ENCODE measurements around the gene MS4A15.
A peak's percentile ranks its signal among the peaks of the same experiment; 100 is the strongest.

Gene MS4A15

GRCh38 chr11:60767388-60767811 lies 10.7 kb downstream of the MS4A15 start:
- no peak for TF ChIP-seq ISL1 (CRISPR knock-in tag; IDR thresholded peaks at IDR 0.05)
- no peak for TF ChIP-seq ESRRG (CRISPR knock-in tag; IDR thresholded peaks at IDR 0.05)
- ATAC-seq = peak; percentile 75

GRCh38 chr11:60768202-60768601 lies 11.5 kb downstream of the MS4A15 start:
- no peak for TF ChIP-seq PATZ1 (CRISPR knock-in tag; IDR thresholded peaks at IDR 0.05; ENCODE audit: borderline replicate concordance)
- no peak for TF ChIP-seq PPARA (CRISPR knock-in tag; IDR thresholded peaks at IDR 0.05; ENCODE audit: borderline replicate concordance)
- TF ChIP-seq RARB (CRISPR knock-in tag; IDR thresholded peaks at IDR 0.05) = no peak
- TF ChIP-seq TCF4 (CRISPR knock-in tag; IDR thresholded peaks at IDR 0.05; ENCODE audit: borderline replicate concordance) = no peak
- no peak for TF ChIP-seq CREB5 (CRISPR knock-in tag; IDR thresholded peaks at IDR 0.05; ENCODE audit: low read depth)
- ATAC-seq = no peak

- no peak for ATAC-seq
- TF ChIP-seq ISL1 (CRISPR knock-in tag; IDR thresholded peaks at IDR 0.05) (no peak), BACH2 (CRISPR knock-in tag; IDR thresholded peaks at IDR 0.05; ENCODE audit: borderline replicate concordance) (no peak), PATZ1 (CRISPR knock-in tag; IDR thresholded peaks at IDR 0.05; ENCODE audit: borderline replicate concordance) (no peak), POU6F1 (CRISPR knock-in tag; IDR thresholded peaks at IDR 0.05; ENCODE audit: borderline replicate concordance, low read depth) (no peak), ARNTL (CRISPR knock-in tag; IDR thresholded peaks at IDR 0.05; ENCODE audit: borderline replicate concordance, low read depth) (no peak), TOX (CRISPR knock-in tag; IDR thresholded peaks at IDR 0.05; ENCODE audit: borderline replicate concordance) (no peak), CSRNP3 (CRISPR knock-in tag; IDR thresholded peaks at IDR 0.05) (no peak), SNAI2 (CRISPR knock-in tag; IDR thresholded peaks at IDR 0.05) (no peak), ESRRG (CRISPR knock-in tag; IDR thresholded peaks at IDR 0.05) (no peak), TCF4 (CRISPR knock-in tag; IDR thresholded peaks at IDR 0.05; ENCODE audit: borderline replicate concordance) (no peak), ZFP30 (CRISPR knock-in tag; IDR thresholded peaks at IDR 0.05) (no peak), CREB5 (CRISPR knock-in tag; IDR thresholded peaks at IDR 0.05; ENCODE audit: low read depth) (no peak), OSR1 (CRISPR knock-in tag; IDR thresholded peaks at IDR 0.05) (no peak), CSDC2 (CRISPR knock-in tag; IDR thresholded peaks at IDR 0.05) (no peak), ZNF70 (CRISPR knock-in tag; IDR thresholded peaks at IDR 0.05) (no peak)
Measured at GRCh38 chr11:60769273-60769672, 12.6 kb downstream of the MS4A15 start.

GRCh38 chr11:60769811-60770210 lies 13.1 kb downstream of the MS4A15 start:
- TF ChIP-seq RARB (CRISPR knock-in tag; IDR thresholded peaks at IDR 0.05) = no peak
- ATAC-seq = no peak
